GM21423 (cell line): Measurements from ENCODE around the gene FHL2.

Experiments used
- ATAC-seq: cut with Tn5 transposase; IDR thresholded peaks from one replicate; pipeline ENCODE4 v1.9.1; 2021; ENCODE audit warnings: mild to moderate bottlenecking, moderate library complexity; ENCODE audit not compliant: unreplicated experiment

Gene FHL2

DNA sequence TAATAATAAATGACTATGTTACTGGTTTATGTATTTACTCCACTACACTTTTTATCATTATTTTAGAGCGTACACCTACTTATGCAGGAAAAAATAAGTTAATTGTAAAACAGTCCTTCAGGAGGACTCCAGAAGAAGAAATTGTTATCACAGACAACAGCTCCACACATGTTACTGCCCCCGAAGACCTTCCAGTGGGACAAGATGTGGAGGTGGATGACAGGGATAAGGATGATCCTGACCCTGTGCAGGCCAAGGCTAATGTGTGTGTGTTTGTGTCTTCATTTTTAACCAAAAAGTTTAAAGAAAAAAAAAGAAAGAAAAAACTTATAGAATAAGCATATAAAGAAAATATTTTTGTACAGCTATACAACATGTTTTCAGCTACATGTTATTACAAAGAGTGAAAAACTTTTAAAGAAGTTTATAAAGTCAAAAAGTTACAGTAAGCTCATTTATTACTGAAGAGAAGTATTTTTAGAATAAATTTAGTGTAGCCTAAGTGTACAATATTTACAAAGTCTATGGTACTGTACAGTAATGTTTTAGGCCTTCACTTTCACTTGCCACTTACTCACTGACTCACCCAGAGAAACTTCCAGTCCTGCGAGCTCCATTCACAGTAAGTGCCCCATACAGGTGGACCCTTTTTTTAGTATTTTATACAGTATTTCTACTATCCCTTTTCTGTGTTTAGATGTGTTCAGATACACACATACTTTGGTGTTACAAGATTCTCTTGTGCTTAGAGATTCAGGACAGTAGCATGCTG, 76.8 kb downstream of the FHL2 start:
- ATAC-seq, result no peak

GRCh38 chr2:105320651-105321215, 78.1 kb downstream of the FHL2 start:
- no peak for ATAC-seq

GRCh38 chr2:105317937-105318336, 80.9 kb downstream of the FHL2 start:
- ATAC-seq, result no peak

- no peak for ATAC-seq
These were observed 83.5 kb downstream of the FHL2 start for GRCh38 chr2:105315314-105315713.

DNA sequence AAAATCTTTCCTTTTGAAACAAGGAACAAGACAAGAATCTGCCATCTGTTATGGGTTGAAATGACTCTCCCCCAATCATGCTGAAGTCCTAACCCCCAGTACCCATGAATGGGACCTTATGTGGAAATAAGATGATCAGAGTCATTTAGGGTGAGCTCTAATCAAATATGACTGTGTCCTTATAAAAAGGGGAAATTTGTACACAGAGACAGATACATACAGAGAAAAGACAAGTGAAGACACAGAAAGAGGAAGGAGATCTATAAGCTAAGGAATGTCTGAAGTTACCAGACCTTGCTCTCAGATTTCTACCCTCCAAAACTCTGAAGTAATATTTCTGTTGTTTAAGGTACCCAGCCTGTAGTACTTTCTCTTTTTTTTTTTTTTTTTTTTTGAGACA, 85.0 kb downstream of the FHL2 start:
- ATAC-seq, result no peak
